ENCODE data around the gene IQCH. TPM values are rescaled to one million over a fixed set of nuclear protein-coding genes. Genes with fewer than 3 reads are reported as not detected.

Gene IQCH
- total RNA-seq, 1 experiment from 2014 or later: 1.1 TPM

GRCh38 chr15:67242708-67243111, 11.9 kb upstream of the IQCH start:
- Histone ChIP-seq H4K20me1 (ENCODE audit: control insufficient read depth, insufficient read depth, insufficient read length) (no peaks in the 10 kb centered on the region), H3T11ph (ENCODE audit: low read length) (no peak overlapping the region), H2BK20ac (ENCODE audit: low read depth, low read length, poor library complexity, severe bottlenecking) (no peak overlapping the region), H3K4ac (ENCODE audit: low read depth, low read length) (no peak overlapping the region), H4K8ac (replicated peaks; ENCODE audit: insufficient read length, low read depth, low read length) (no peak overlapping the region), H2AFZ (ENCODE audit: low read length) (no peak overlapping the region), H2BK15ac (ENCODE audit: low read depth, low read length) (no peak overlapping the region), H3K23ac (ENCODE audit: insufficient read length, low read depth, low read length) (no peak overlapping the region), H3K4me2 (ENCODE audit: insufficient read depth, insufficient read length, low read length) (no peak overlapping the region), H3K14ac (ENCODE audit: insufficient read depth, low read length) (no peak overlapping the region), H4K5ac (ENCODE audit: insufficient read length, low read depth, low read length) (no peak overlapping the region), H4K91ac (ENCODE audit: insufficient read length, low read depth, low read length) (no peak overlapping the region), H3K23me2 (ENCODE audit: insufficient read length, low read depth, low read length, poor library complexity, severe bottlenecking) (no peaks in the 10 kb centered on the region), H2BK120ac (ENCODE audit: low read depth, low read length, poor library complexity, severe bottlenecking) (no peak overlapping the region), H2BK5ac (ENCODE audit: insufficient read length, low read length) (no peak overlapping the region), H2BK12ac (ENCODE audit: insufficient read length, low read depth, low read length) (no peak overlapping the region), H3K27me3 (ENCODE audit: insufficient read depth, low read length) (no peaks in the 10 kb centered on the region), H3K4me1 (ENCODE audit: insufficient read depth, low read length) (peaks cover 11% of the 10 kb centered on the region), H3K79me2 (ENCODE audit: insufficient read depth, low read length) (peaks cover 2% of the 10 kb centered on the region; the same call in 1 of the 2 replicates), H3K18ac (ENCODE audit: insufficient read length, low read depth, low read length) (no peak overlapping the region), H3K27ac (ENCODE audit: insufficient read length, low read depth, low read length) (no peak overlapping the region), H2AK5ac (ENCODE audit: insufficient read length, low read length) (no peak overlapping the region), H3K9ac (ENCODE audit: extremely low read depth, insufficient read length, low read length) (no peak overlapping the region), H3K56ac (ENCODE audit: insufficient read length, low read depth, low read length) (no peak overlapping the region), H3K9me3 (ENCODE audit: control insufficient read depth, low read depth, low read length) (no peaks in the 10 kb centered on the region), H3K79me1 (ENCODE audit: insufficient read depth, low read depth, low read length, poor library complexity, severe bottlenecking) (peaks cover 2% of the 10 kb centered on the region)
- Mint-ChIP-seq H3K4me3 (no peak overlapping the region), H3K27ac (peak overlapping the region in 1 of 3 experiments; percentile 50; a peak in 2 of 7 replicates), H3K9me3 (peaks cover 0 to 5% of the 10 kb centered on the region in 2 experiments; a peak in 3 of 5 replicates), H3K27me3 (ENCODE audit: low read depth) (no peaks in the 10 kb centered on the region), H3K4me1 (peaks cover 30% of the 10 kb centered on the region in 2 experiments), H3K36me3 (ENCODE audit: insufficient read depth in 1 of 3, low read depth in 3 of 3) (peaks cover 12 to 20% (median 15%) of the 10 kb centered on the region in 3 experiments)
- TF ChIP-seq CTCF (conservative IDR thresholded peaks at IDR 0.05): no peak
- DNase-seq: no peak
- WGBS (ENCODE audit: extremely low coverage, insufficient read length, low lambda C conversion rate): no CpG with 5 or more reads among the region's 3 CpGs

All from H9 (cell line).